Tibial nerve (tissue), 4 donors: Measurements from ENCODE around the gene KRT32. TPM values are rescaled to one million over a fixed set of nuclear protein-coding genes. Genes with fewer than 3 reads are reported as not detected.

Experiments used
- DNase-seq, 2 donors: peaks; one replicate each; pipeline ENCODE4 v3.0.0-alpha.2; 2019; ENCODE audit warnings: low spot score in 2 of 2
- H3K27ac ChIP-seq, 4 donors: fragments of 200-600 bp; sonication (generic) in 3 of 4; one replicate each; pipeline ENCODE4 v1.5.1; 2017 to 2019; ENCODE audit warnings: mild to moderate bottlenecking in 1 of 4
- H3K27me3 ChIP-seq, 2 donors: fragments of 200-600 bp; sonication (generic) in 1 of 2; one replicate each; pipeline versions ENCODE4 v1.5.1 to v1.6.0; 2017 to 2019
- H3K36me3 ChIP-seq, 3 donors: fragments of 200-600 bp; sonication (generic); one replicate each; pipeline ENCODE4 v1.5.1; 2018 to 2019
- H3K4me1 ChIP-seq, 4 donors: fragments of 200-600 bp; sonication (generic) in 3 of 4; one replicate each; pipeline ENCODE4 v1.5.1; 2017 to 2019
- H3K4me3 ChIP-seq, 4 donors: fragments of 200-600 bp; sonication (generic) in 3 of 4; one replicate each; pipeline ENCODE4 v1.5.1; 2017 to 2019; ENCODE audit warnings: mild to moderate bottlenecking in 1 of 4, moderate library complexity in 1 of 4
- H3K9me3 ChIP-seq, 4 donors: fragments of 200-600 bp; sonication (generic) in 3 of 4; one replicate each; pipeline ENCODE4 v1.5.1; 2017 to 2019
- CTCF ChIP-seq, 5 experiments: fragments of 200-600 bp in 3 of 5; fragments of 450-650 bp in 2 of 5; sonication (generic) in 3 of 5; IDR thresholded peaks; one replicate each; pipeline ENCODE4 v1.5.1; 2016 to 2019; ENCODE audit warnings: antibody characterized with exemption in 5 of 5, mild to moderate bottlenecking in 3 of 5, moderate library complexity in 2 of 5
- EP300 ChIP-seq, 2 donors: sonication (generic); formaldehyde crosslinking; IDR thresholded peaks; one replicate each; pipeline ENCODE4 v1.6.1; 2017; ENCODE audit warnings: antibody characterized with exemption in 2 of 2, mild to moderate bottlenecking in 1 of 2
- POLR2A ChIP-seq, 2 donors: fragments of 450-650 bp; IDR thresholded peaks; one replicate each; pipeline ENCODE4 v1.6.1; 2017; ENCODE audit warnings: antibody characterized with exemption in 2 of 2, mild to moderate bottlenecking in 2 of 2, moderate library complexity in 2 of 2
- whole genome bisulfite sequencing, 2 donors: methylation state at CpG; one replicate each; pipeline ENCODE4 v1.1.5; 2018; 5-methylcytosine and 5-hydroxymethylcytosine counted together
- total RNA-seq, 4 donors: library from RNA; depleted of rRNA; stranded (reverse); fragments of >200 nt; gene quantifications; one replicate each; pipeline ENCODE4 v1.1.0, GENCODE V29; 2016

The KRT32 gene
- total RNA-seq, 4 donors from 2014 or later = 0.21 TPM; not detected in 3

- no peak for DNase-seq
- Histone ChIP-seq H3K36me3 (no peaks in the 10 kb centered on the region), H3K27ac (no peak overlapping the region), H3K4me1 (no peaks in the 10 kb centered on the region), H3K27me3 (no peaks in the 10 kb centered on the region), H3K9me3 (peaks cover 0 to 12% (median 0%) of the 10 kb centered on the region in 4 donors), H3K4me3 (no peak overlapping the region)
- TF ChIP-seq EP300 (IDR thresholded peaks at IDR 0.05) = no peak
- TF ChIP-seq CTCF (IDR thresholded peaks at IDR 0.05) = no peak
- no peak for TF ChIP-seq POLR2A (IDR thresholded peaks at IDR 0.05)
- WGBS, 2 donors = 76 to 81% methylated on average over 3 of the region's 3 CpGs
Observed at GRCh38 chr17:41456204-41456603, 11.0 kb downstream of the KRT32 start.

- Histone ChIP-seq H3K27me3 (no peaks in the 10 kb centered on the region), H3K36me3 (no peaks in the 10 kb centered on the region), H3K4me1 (no peaks in the 10 kb centered on the region), H3K27ac (no peak overlapping the region), H3K9me3 (peaks cover 0 to 12% (median 0%) of the 10 kb centered on the region in 4 donors), H3K4me3 (no peak overlapping the region)
- 100% methylated on average over 1 of the region's 1 CpG for WGBS, 2 donors
- no peak for DNase-seq
- TF ChIP-seq EP300 (IDR thresholded peaks at IDR 0.05) = no peak
- no peak for TF ChIP-seq POLR2A (IDR thresholded peaks at IDR 0.05)
- TF ChIP-seq CTCF (IDR thresholded peaks at IDR 0.05) = no peak
Observed at GRCh38 chr17:41455236-41455635, 11.9 kb downstream of the KRT32 start.

GRCh38 chr17:41453066-41453465 lies 14.1 kb downstream of the KRT32 start:
- peaks cover 0 to 12% (median 0%) of the 10 kb centered on the region in 4 donors for H3K9me3 ChIP-seq
- H3K27me3 ChIP-seq = no peaks in the 10 kb centered on the region
- no peak overlapping the region for H3K27ac ChIP-seq
- no peaks in the 10 kb centered on the region for H3K4me1 ChIP-seq
- no peak for DNase-seq
- TF ChIP-seq EP300 (IDR thresholded peaks at IDR 0.05) (no peak), POLR2A (IDR thresholded peaks at IDR 0.05) (no peak), CTCF (IDR thresholded peaks at IDR 0.05) (no peak)
- no peak overlapping the region for H3K4me3 ChIP-seq
- H3K36me3 ChIP-seq = no peaks in the 10 kb centered on the region
- WGBS, 2 donors = 88 to 92% methylated on average over 3 of the region's 3 CpGs

- TF ChIP-seq EP300 (IDR thresholded peaks at IDR 0.05) = no peak
- TF ChIP-seq CTCF (IDR thresholded peaks at IDR 0.05) = no peak
- 59 to 73% methylated on average over 4 of the region's 4 CpGs for WGBS, 2 donors
- peaks cover 0 to 5% (median 0%) of the 10 kb centered on the region in 4 donors for H3K4me1 ChIP-seq
- H3K27me3 ChIP-seq = no peaks in the 10 kb centered on the region
- H3K27ac ChIP-seq = no peak overlapping the region
- no peaks in the 10 kb centered on the region for H3K36me3 ChIP-seq
- no peak overlapping the region for H3K4me3 ChIP-seq
- H3K9me3 ChIP-seq = peaks cover 0 to 12% (median 0%) of the 10 kb centered on the region in 4 donors
- no peak for DNase-seq
Observed at GRCh38 chr17:41452281-41452680, 14.9 kb downstream of the KRT32 start.

- peaks cover 0 to 12% (median 0%) of the 10 kb centered on the region in 4 donors for H3K9me3 ChIP-seq
- H3K36me3 ChIP-seq = no peaks in the 10 kb centered on the region
- H3K4me1 ChIP-seq = peaks cover 0 to 10% (median 0%) of the 10 kb centered on the region in 4 donors
- no peaks in the 10 kb centered on the region for H3K27me3 ChIP-seq
- no peak for DNase-seq
- no peak overlapping the region for H3K4me3 ChIP-seq
- 55 to 64% methylated on average over 2 of the region's 2 CpGs for WGBS, 2 donors
- no peak overlapping the region for H3K27ac ChIP-seq
- TF ChIP-seq CTCF (IDR thresholded peaks at IDR 0.05) (no peak), POLR2A (IDR thresholded peaks at IDR 0.05) (no peak), EP300 (IDR thresholded peaks at IDR 0.05) (no peak)
Observed at GRCh38 chr17:41451154-41451728, 15.9 kb downstream of the KRT32 start.
